ENCODE results near the gene ZMYND19. TPM values are rescaled to one million over a fixed set of nuclear protein-coding genes. Genes with fewer than 3 reads are reported as not detected.

ZMYND19 gene
- total and polyA plus RNA-seq, 2 of the 8 experiments (the other 6 are each of a cell fraction or from before 2014, with no cell fraction given): 42.4 to 58.7 TPM

GRCh38 chr9:137588311-137588710 is 2.0 kb downstream of the ZMYND19 start:
- H2BK5ac ChIP-seq (ENCODE audit: low read depth, low read length): peak overlapping the region; percentile 16; the same call in 1 of the 2 replicates
- H3K18ac ChIP-seq (ENCODE audit: extremely low read depth, low read length): no peak overlapping the region
- peaks cover 8% of the 10 kb centered on the region; the same call in 1 of the 2 replicates for H3K23me2 ChIP-seq (ENCODE audit: low read depth, low read length)
- WGBS, 2 experiments (ENCODE audit: extremely low coverage in 1 of 2, insufficient coverage in 1 of 2, insufficient read length in 1 of 2, insufficient replicate concordance in 2 of 2, low coverage in 1 of 2, low lambda C conversion rate in 2 of 2, missing lambda C conversion rate in 1 of 2): 94% methylated on average over 13 of the region's 13 CpGs; no CpG with 5 or more reads in 1 of the 2 experiments
- peaks cover 28 to 46% (median 36%) of the 10 kb centered on the region in 4 experiments for H3K36me3 ChIP-seq (ENCODE audit: control insufficient read depth in 2 of 4, insufficient read depth in 4 of 4, low read length in 3 of 4)
- H2BK120ac ChIP-seq (replicated peaks; ENCODE audit: low read depth, low read length): no peak overlapping the region
- no peak overlapping the region; a peak in 1 of 4 replicates for H3K4me2 ChIP-seq (ENCODE audit: insufficient read depth in 1 of 2, low read depth in 2 of 2, low read length in 2 of 2)
- H3K56ac ChIP-seq (replicated peaks; ENCODE audit: insufficient read length, low read depth, low read length): no peak overlapping the region
- H2BK12ac ChIP-seq (ENCODE audit: low read depth, low read length): no peak overlapping the region
- H3K79me1 ChIP-seq (ENCODE audit: low read depth, low read length): peaks cover 31% of the 10 kb centered on the region
- H3K27ac ChIP-seq (ENCODE audit: low read depth, low read length): no peak overlapping the region
- no peak overlapping the region for H2AFZ ChIP-seq (ENCODE audit: low read length)
- H2AK5ac ChIP-seq (ENCODE audit: low read depth, low read length): no peak overlapping the region
- TF ChIP-seq RFX5 (IDR thresholded peaks at IDR 0.05; ENCODE audit: borderline replicate concordance, low read depth, low read length) (no peak), KDM1A (IDR thresholded peaks at IDR 0.05; ENCODE audit: borderline replicate concordance, low read length) (no peak), CHD1 (IDR thresholded peaks at IDR 0.05; ENCODE audit: low read depth, low read length) (no peak)
- no peak for FAIRE-seq
- H4K91ac ChIP-seq (replicated peaks; ENCODE audit: insufficient read length, low read length): no peak overlapping the region
- CTCF ChIA-PET (ENCODE audit: partially characterized antibody): interaction anchor here (0.6 to 3.3 kb wide), 13 partner anchors 9 to 293 kb away, joined by 3 to 15 read pairs (median 4); partner anchors contain the start of gene DPH7
- H2BK15ac ChIP-seq (ENCODE audit: low read length): no peak overlapping the region
- no peak overlapping the region for H3K14ac ChIP-seq (ENCODE audit: insufficient read length)
- H2BK20ac ChIP-seq (ENCODE audit: low read length): no peak overlapping the region
- no peak overlapping the region for H3K4me3 ChIP-seq (ENCODE audit: extremely low read depth in 1 of 4, insufficient read depth in 2 of 4, low read depth in 3 of 4, low read length in 4 of 4)
- no peak for DNase-seq (ENCODE audit: low read depth in 1 of 2, low spot score in 2 of 2)
- no peak overlapping the region for H4K8ac ChIP-seq (ENCODE audit: extremely low read depth, insufficient read depth, low read length)
- H3K9me3 ChIP-seq (ENCODE audit: insufficient read depth in 2 of 2, low read depth in 1 of 2, low read length in 1 of 2): no peaks in the 10 kb centered on the region
- H3K23ac ChIP-seq (ENCODE audit: insufficient read length): no peak overlapping the region
- POLR2A ChIA-PET (ENCODE audit: partially characterized antibody): interaction anchor here (0.6 to 6.2 kb wide), 6 partner anchors 8 to 168 kb away, joined by 3 to 45 read pairs (median 4); partner anchors contain the start of genes DPH7 and EHMT1
- no peaks in the 10 kb centered on the region; a peak in 1 of 7 replicates for H3K27me3 ChIP-seq (replicated peaks in 1 of 4; ENCODE audit: control insufficient read depth in 3 of 4, extremely low read depth in 1 of 4, insufficient read depth in 3 of 4, low read length in 3 of 4)
- no peak overlapping the region for H3K4ac ChIP-seq (replicated peaks; ENCODE audit: insufficient read length, low read depth, low read length)
- peaks cover 0 to 7% (median 5%) of the 10 kb centered on the region in 4 experiments; a peak in 5 of 7 replicates for H3K4me1 ChIP-seq (replicated peaks in 1 of 4; ENCODE audit: control insufficient read depth in 3 of 4, insufficient read depth in 4 of 4, low read length in 3 of 4)
- H3K9ac ChIP-seq (replicated peaks in 1 of 4; ENCODE audit: extremely low read depth in 1 of 4, low read depth in 3 of 4, low read length in 3 of 4): peak overlapping the region in 1 of 4 experiments; percentile 31; a peak in 2 of 7 replicates
- H3K79me2 ChIP-seq (ENCODE audit: control insufficient read depth in 1 of 2, insufficient read depth in 2 of 2, low read length in 2 of 2): peaks cover 0 to 22% of the 10 kb centered on the region in 2 experiments; a peak in 2 of 4 replicates
- H4K5ac ChIP-seq (ENCODE audit: insufficient read length, low read depth, low read length): no peak overlapping the region
- H4K20me1 ChIP-seq (replicated peaks in 1 of 2; ENCODE audit: control insufficient read depth in 1 of 2, insufficient read depth in 2 of 2, low read length in 2 of 2): peaks cover 23 to 36% of the 10 kb centered on the region in 2 experiments

Data from H1 (cell line).